ENCODE results near the gene VAMP7.

GRCh38 chrX:155865193-155865592, 16.0 kb upstream of the VAMP7 start:
- TF ChIP-seq CTCF (IDR thresholded peaks at IDR 0.05) = no peak
- TF ChIP-seq EP300 (IDR thresholded peaks at IDR 0.05; ENCODE audit: low read depth) = no peak
- TF ChIP-seq POLR2A (IDR thresholded peaks at IDR 0.05) = no peak
- no peak for TF ChIP-seq POLR2AphosphoS5 (IDR thresholded peaks at IDR 0.05)

Data from transverse colon (tissue), 4 donors.